Fibroblast of skin of left biceps (primary cell): ENCODE data around the gene GNG3.
"Not testable (repeated sequence)": the region's sequence is repeated elsewhere in the genome, so short reads cannot be mapped to it uniquely, and the experiment has no call there.

Experiments
- DNase-seq, 2 experiments: peaks; one replicate each; pipeline ENCODE4 v3.0.0-alpha.2; 2013; ENCODE audit warnings: low read depth in 2 of 2

Gene GNG3

GRCh38 chr11:62716816-62717215, 9.3 kb downstream of the GNG3 start:
- no peak for DNase-seq

GRCh38 chr11:62719302-62719978, 12.0 kb downstream of the GNG3 start:
- no peak for DNase-seq

GRCh38 chr11:62721994-62722393, 14.5 kb downstream of the GNG3 start:
- no peak for DNase-seq

GRCh38 chr11:62724171-62724570, 16.7 kb downstream of the GNG3 start:
- no peak for DNase-seq

- no peak for DNase-seq
These were observed 18.2 kb downstream of the GNG3 start for GRCh38 chr11:62725646-62726045.

GRCh38 chr11:62726156-62726914, 18.9 kb downstream of the GNG3 start:
- no peak for DNase-seq

GRCh38 chr11:62726915-62727164, 19.4 kb downstream of the GNG3 start:
- DNase-seq, result no peak

- DNase-seq, result peak; percentile 98 to 99
These were observed 19.8 kb downstream of the GNG3 start, which contains the start of gene HNRNPUL2 for GRCh38 chr11:62727165-62727871. Gene HNRNPUL2, minus strand, starts transcription at chr11:62727457. Its CDS starts 301 bp downstream, at chr11:62727156.

- peak; percentile 96 for DNase-seq
These were observed 20.3 kb downstream of the GNG3 start for GRCh38 chr11:62727872-62728170.

GRCh38 chr11:62728171-62728988, 20.9 kb downstream of the GNG3 start, which contains the start of gene TTC9C:
Gene TTC9C, plus strand, starts transcription at chr11:62728486. Its CDS starts 363 bp downstream, at chr11:62728849.
- peak; percentile 42 to 68 for DNase-seq

GRCh38 chr11:62730076-62730475, 22.6 kb downstream of the GNG3 start:
- not testable (repeated sequence) for DNase-seq

- no peak for DNase-seq
These were observed 25.4 kb downstream of the GNG3 start for GRCh38 chr11:62732830-62733229.

GRCh38 chr11:62737196-62737595, 29.7 kb downstream of the GNG3 start:
- no peak for DNase-seq

- DNase-seq, result no peak
These were observed 40.1 kb downstream of the GNG3 start for GRCh38 chr11:62747475-62748160.

- not testable (repeated sequence) for DNase-seq
These were observed 42.5 kb downstream of the GNG3 start for GRCh38 chr11:62749931-62750330.

- no peak for DNase-seq
These were observed 44.8 kb downstream of the GNG3 start for GRCh38 chr11:62752177-62752785.

GRCh38 chr11:62752994-62753735, 45.7 kb downstream of the GNG3 start:
- no peak for DNase-seq

- DNase-seq, result peak; percentile 96 to 97
These were observed 46.5 kb downstream of the GNG3 start, which contains the start of gene ZBTB3 for GRCh38 chr11:62753736-62754603. Gene ZBTB3, minus strand, starts transcription at chr11:62754160. Its CDS starts 496 bp downstream, at chr11:62753664.

GRCh38 chr11:62755086-62755615, 47.7 kb downstream of the GNG3 start:
- DNase-seq, result no peak
